22Rv1 (cell line): ENCODE data around the gene CANX.

Experiments used
- ZFX ChIP-seq: fragments of 450-650 bp; IDR thresholded peaks from 2 replicates; pipeline ENCODE4 v1.6.1; 2017; ENCODE audit warnings: antibody characterized with exemption, borderline replicate concordance
- TF ChIP-seq, protein P1 (sequence below): fragments of 450-650 bp; IDR thresholded peaks from 2 replicates; pipeline ENCODE4 v1.5.1; 2017; ENCODE audit warnings: mild to moderate bottlenecking

DNA sequence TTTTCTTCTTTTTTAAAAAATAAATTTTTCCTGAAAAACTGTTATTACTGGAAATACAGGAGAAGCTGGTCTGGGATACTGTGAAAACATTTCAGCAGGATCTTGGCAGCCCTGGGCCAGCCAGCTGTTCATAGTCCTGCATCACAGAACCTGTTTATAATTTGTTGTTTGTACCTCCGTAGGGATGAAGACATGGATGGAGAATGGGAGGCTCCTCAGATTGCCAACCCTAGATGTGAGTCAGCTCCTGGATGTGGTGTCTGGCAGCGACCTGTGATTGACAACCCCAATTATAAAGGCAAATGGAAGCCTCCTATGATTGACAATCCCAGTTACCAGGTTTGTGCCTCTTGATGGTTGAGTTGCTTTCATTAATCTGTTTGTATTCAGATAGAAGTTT, 21.5 kb downstream of the CANX start:
- TF ChIP-seq, protein P1, sequence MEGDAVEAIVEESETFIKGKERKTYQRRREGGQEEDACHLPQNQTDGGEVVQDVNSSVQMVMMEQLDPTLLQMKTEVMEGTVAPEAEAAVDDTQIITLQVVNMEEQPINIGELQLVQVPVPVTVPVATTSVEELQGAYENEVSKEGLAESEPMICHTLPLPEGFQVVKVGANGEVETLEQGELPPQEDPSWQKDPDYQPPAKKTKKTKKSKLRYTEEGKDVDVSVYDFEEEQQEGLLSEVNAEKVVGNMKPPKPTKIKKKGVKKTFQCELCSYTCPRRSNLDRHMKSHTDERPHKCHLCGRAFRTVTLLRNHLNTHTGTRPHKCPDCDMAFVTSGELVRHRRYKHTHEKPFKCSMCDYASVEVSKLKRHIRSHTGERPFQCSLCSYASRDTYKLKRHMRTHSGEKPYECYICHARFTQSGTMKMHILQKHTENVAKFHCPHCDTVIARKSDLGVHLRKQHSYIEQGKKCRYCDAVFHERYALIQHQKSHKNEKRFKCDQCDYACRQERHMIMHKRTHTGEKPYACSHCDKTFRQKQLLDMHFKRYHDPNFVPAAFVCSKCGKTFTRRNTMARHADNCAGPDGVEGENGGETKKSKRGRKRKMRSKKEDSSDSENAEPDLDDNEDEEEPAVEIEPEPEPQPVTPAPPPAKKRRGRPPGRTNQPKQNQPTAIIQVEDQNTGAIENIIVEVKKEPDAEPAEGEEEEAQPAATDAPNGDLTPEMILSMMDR = no peak
- no peak for TF ChIP-seq ZFX
